Measurements from ENCODE around the gene HSPBP1. TPM values are rescaled to one million over a fixed set of nuclear protein-coding genes. Genes with fewer than 3 reads are reported as not detected.

HSPBP1 gene
- total and polyA plus RNA-seq, 7 donors = 23.0 to 98.2 (median 34.0) TPM

GRCh38 chr19:55212447-55212846, 67.5 kb downstream of the HSPBP1 start:
- Histone ChIP-seq H3K27ac (no peak overlapping the region), H3K36me3 (ENCODE audit: insufficient read depth in 1 of 2, low read depth in 1 of 2) (no peaks in the 10 kb centered on the region), H3K27me3 (ENCODE audit: insufficient read depth in 3 of 3, low read length in 2 of 3) (peaks cover 0 to 24% (median 5%) of the 10 kb centered on the region in 3 donors), H3K4me1 (no peaks in the 10 kb centered on the region), H3K4me3 (no peak overlapping the region), H3K9me3 (no peaks in the 10 kb centered on the region)
- TF ChIP-seq, protein P1, sequence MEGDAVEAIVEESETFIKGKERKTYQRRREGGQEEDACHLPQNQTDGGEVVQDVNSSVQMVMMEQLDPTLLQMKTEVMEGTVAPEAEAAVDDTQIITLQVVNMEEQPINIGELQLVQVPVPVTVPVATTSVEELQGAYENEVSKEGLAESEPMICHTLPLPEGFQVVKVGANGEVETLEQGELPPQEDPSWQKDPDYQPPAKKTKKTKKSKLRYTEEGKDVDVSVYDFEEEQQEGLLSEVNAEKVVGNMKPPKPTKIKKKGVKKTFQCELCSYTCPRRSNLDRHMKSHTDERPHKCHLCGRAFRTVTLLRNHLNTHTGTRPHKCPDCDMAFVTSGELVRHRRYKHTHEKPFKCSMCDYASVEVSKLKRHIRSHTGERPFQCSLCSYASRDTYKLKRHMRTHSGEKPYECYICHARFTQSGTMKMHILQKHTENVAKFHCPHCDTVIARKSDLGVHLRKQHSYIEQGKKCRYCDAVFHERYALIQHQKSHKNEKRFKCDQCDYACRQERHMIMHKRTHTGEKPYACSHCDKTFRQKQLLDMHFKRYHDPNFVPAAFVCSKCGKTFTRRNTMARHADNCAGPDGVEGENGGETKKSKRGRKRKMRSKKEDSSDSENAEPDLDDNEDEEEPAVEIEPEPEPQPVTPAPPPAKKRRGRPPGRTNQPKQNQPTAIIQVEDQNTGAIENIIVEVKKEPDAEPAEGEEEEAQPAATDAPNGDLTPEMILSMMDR (IDR thresholded peaks at IDR 0.05) = no peak
- no peak for ATAC-seq
- no peak for DNase-seq
- intact Hi-C loops (cut with DNase I) = no loop called here
- WGBS, 3 donors = 76 to 84% (median 81%) methylated on average over 3 of the region's 3 CpGs

Other genes starting within 250 kb of the HSPBP1 start
- gene GP6, start 241.8 kb downstream of the HSPBP1 start, total RNA-seq = under 1 TPM in 2 of 4 donors, not detected in 2; 0.18 to 0.28 TPM
- under 1 TPM; 0.09 to 0.38 (median 0.10) TPM for gene GP6, start 241.8 kb downstream of the HSPBP1 start, polyA plus RNA-seq
- 10 to 100 TPM in 3 of 4 donors, 1 to 10 TPM in 1; 4.5 to 18.0 (median 12.9) TPM for gene RDH13, start 217.0 kb downstream of the HSPBP1 start, total RNA-seq
- gene RDH13, start 217.0 kb downstream of the HSPBP1 start, polyA plus RNA-seq = 10 to 100 TPM; 11.5 to 15.1 (median 13.1) TPM
- gene EPS8L1, start 204.2 kb downstream of the HSPBP1 start, total RNA-seq = 1 to 10 TPM in 2 of 4 donors, under 1 TPM in 2; 0.53 to 2.5 (median 0.93) TPM
- gene EPS8L1, start 204.2 kb downstream of the HSPBP1 start, polyA plus RNA-seq = 1 to 10 TPM in 2 of 3 donors, under 1 TPM in 1; 0.97 to 1.9 (median 1.4) TPM
- gene PPP1R12C, start 162.5 kb downstream of the HSPBP1 start, total RNA-seq = 10 to 100 TPM; 20.5 to 35.3 (median 24.8) TPM
- 10 to 100 TPM; 28.5 to 59.1 (median 44.4) TPM for gene PPP1R12C, start 162.5 kb downstream of the HSPBP1 start, polyA plus RNA-seq
- gene TNNT1, start 130.9 kb downstream of the HSPBP1 start, total RNA-seq = 1,000 to 10,000 TPM; 7,142 to 9,723 (median 8,305) TPM
- gene TNNT1, start 130.9 kb downstream of the HSPBP1 start, polyA plus RNA-seq = over 10,000 TPM in 2 of 3 donors, 1,000 to 10,000 TPM in 1; 4,522 to 12,694 (median 10,175) TPM
- 10 to 100 TPM in 1 of 4 donors, 1 to 10 TPM in 3; 5.0 to 16.2 (median 7.4) TPM for gene TNNI3, start 122.4 kb downstream of the HSPBP1 start, total RNA-seq
- 10 to 100 TPM; 13.4 to 17.4 (median 15.2) TPM for gene TNNI3, start 122.4 kb downstream of the HSPBP1 start, polyA plus RNA-seq
- gene DNAAF3, start 113.5 kb downstream of the HSPBP1 start, total RNA-seq = not detected
- gene DNAAF3, start 113.5 kb downstream of the HSPBP1 start, polyA plus RNA-seq = under 1 TPM; 0.06 to 0.47 (median 0.34) TPM
- gene SYT5, start 99.8 kb downstream of the HSPBP1 start, total RNA-seq = not detected
- under 1 TPM in 2 of 3 donors, not detected in 1; 0.03 to 0.13 TPM for gene SYT5, start 99.8 kb downstream of the HSPBP1 start, polyA plus RNA-seq
- gene PTPRH, start 70.6 kb downstream of the HSPBP1 start, total RNA-seq = under 1 TPM in 3 of 4 donors, not detected in 1; 0.15 to 0.18 (median 0.17) TPM
- gene PTPRH, start 70.6 kb downstream of the HSPBP1 start, polyA plus RNA-seq = under 1 TPM; 0.04 to 0.12 (median 0.05) TPM
- 1 to 10 TPM; 2.0 to 2.4 (median 2.3) TPM for gene TMEM86B, start 51.3 kb downstream of the HSPBP1 start, total RNA-seq
- gene TMEM86B, start 51.3 kb downstream of the HSPBP1 start, polyA plus RNA-seq = 1 to 10 TPM in 2 of 3 donors, under 1 TPM in 1; 0.68 to 2.1 (median 1.2) TPM
- 10 to 100 TPM; 38.1 to 51.8 (median 43.9) TPM for gene PPP6R1, start 21.1 kb downstream of the HSPBP1 start, total RNA-seq
- 10 to 100 TPM; 27.9 to 72.3 (median 50.0) TPM for gene PPP6R1, start 21.1 kb downstream of the HSPBP1 start, polyA plus RNA-seq
- gene BRSK1, start 3.9 kb upstream of the HSPBP1 start, total RNA-seq = 1 to 10 TPM in 2 of 4 donors, under 1 TPM in 2; 0.77 to 1.1 (median 0.92) TPM
- under 1 TPM; 0.14 to 0.64 (median 0.53) TPM for gene BRSK1, start 3.9 kb upstream of the HSPBP1 start, polyA plus RNA-seq
- gene TMEM150B, start 45.2 kb upstream of the HSPBP1 start, total RNA-seq = 1 to 10 TPM in 1 of 4 donors, under 1 TPM in 3; 0.38 to 1.1 (median 0.57) TPM
- under 1 TPM; 0.08 to 0.30 (median 0.23) TPM for gene TMEM150B, start 45.2 kb upstream of the HSPBP1 start, polyA plus RNA-seq
- 1 to 10 TPM; 3.9 to 5.7 (median 4.6) TPM for gene KMT5C, start 59.8 kb upstream of the HSPBP1 start, total RNA-seq
- 1 to 10 TPM; 1.8 to 2.6 (median 2.4) TPM for gene KMT5C, start 59.8 kb upstream of the HSPBP1 start, polyA plus RNA-seq
- gene COX6B2, start 74.6 kb upstream of the HSPBP1 start, total RNA-seq = not detected
- under 1 TPM in 1 of 3 donors, not detected in 2; 0.04 TPM for gene COX6B2, start 74.6 kb upstream of the HSPBP1 start, polyA plus RNA-seq
- not detected for gene GARIN5B, start 83.2 kb upstream of the HSPBP1 start, total RNA-seq
- gene GARIN5B, start 83.2 kb upstream of the HSPBP1 start, polyA plus RNA-seq = not detected
- gene IL11, start 90.4 kb upstream of the HSPBP1 start, total RNA-seq = not detected
- under 1 TPM in 1 of 3 donors, not detected in 2; 0.06 TPM for gene IL11, start 90.4 kb upstream of the HSPBP1 start, polyA plus RNA-seq
- not detected for gene TMEM190, start 96.7 kb upstream of the HSPBP1 start, total RNA-seq
- gene TMEM190, start 96.7 kb upstream of the HSPBP1 start, polyA plus RNA-seq = not detected
- gene TMEM238, start 104.2 kb upstream of the HSPBP1 start, total RNA-seq = 1 to 10 TPM in 2 of 4 donors, under 1 TPM in 2; 0.28 to 2.9 (median 0.91) TPM
- under 1 TPM in 2 of 3 donors, not detected in 1; 0.10 to 0.17 TPM for gene TMEM238, start 104.2 kb upstream of the HSPBP1 start, polyA plus RNA-seq
- gene RPL28, start 105.8 kb upstream of the HSPBP1 start, total RNA-seq = 100 to 1,000 TPM; 548 to 810 (median 665) TPM
- 1,000 to 10,000 TPM in 1 of 3 donors, 100 to 1,000 TPM in 2; 547 to 1,362 (median 786) TPM for gene RPL28, start 105.8 kb upstream of the HSPBP1 start, polyA plus RNA-seq
- gene UBE2S, start 127.7 kb upstream of the HSPBP1 start, total RNA-seq = 10 to 100 TPM; 15.4 to 26.7 (median 21.2) TPM
- 10 to 100 TPM in 2 of 3 donors, 1 to 10 TPM in 1; 5.6 to 22.8 (median 16.6) TPM for gene UBE2S, start 127.7 kb upstream of the HSPBP1 start, polyA plus RNA-seq
- gene SHISA7, start 163.2 kb upstream of the HSPBP1 start, total RNA-seq = not detected
- under 1 TPM in 1 of 3 donors, not detected in 2; 0.01 TPM for gene SHISA7, start 163.2 kb upstream of the HSPBP1 start, polyA plus RNA-seq
- 10 to 100 TPM; 32.0 to 78.0 (median 48.1) TPM for gene ISOC2, start 181.5 kb upstream of the HSPBP1 start, total RNA-seq
- 100 to 1,000 TPM in 2 of 3 donors, 10 to 100 TPM in 1; 78.7 to 177 (median 109) TPM for gene ISOC2, start 181.5 kb upstream of the HSPBP1 start, polyA plus RNA-seq
- not detected for gene C19orf85, start 184.6 kb upstream of the HSPBP1 start, total RNA-seq
- gene C19orf85, start 184.6 kb upstream of the HSPBP1 start, polyA plus RNA-seq = not detected
- gene ZNF628, start 196.5 kb upstream of the HSPBP1 start, total RNA-seq = 10 to 100 TPM in 2 of 4 donors, 1 to 10 TPM in 2; 5.9 to 14.3 (median 11.5) TPM
- 10 to 100 TPM; 11.8 to 12.4 (median 12.2) TPM for gene ZNF628, start 196.5 kb upstream of the HSPBP1 start, polyA plus RNA-seq
- gene NAT14, start 205.1 kb upstream of the HSPBP1 start, total RNA-seq = 1 to 10 TPM; 2.6 to 6.3 (median 4.5) TPM
- 1 to 10 TPM; 2.0 to 4.2 (median 3.6) TPM for gene NAT14, start 205.1 kb upstream of the HSPBP1 start, polyA plus RNA-seq
- 1 to 10 TPM; 1.2 to 4.6 (median 1.9) TPM for gene SSC5D, start 208.3 kb upstream of the HSPBP1 start, total RNA-seq
- under 1 TPM; 0.11 to 0.35 (median 0.16) TPM for gene SSC5D, start 208.3 kb upstream of the HSPBP1 start, polyA plus RNA-seq